OCI-LY3 (cell line): ENCODE data around the gene OXCT1.

Source experiments
- EZH2phosphoT487 ChIP-seq: fragments of 200-600 bp; shearing (Covaris generic); IDR thresholded peaks from 2 replicates; pipeline ENCODE4 v1.6.1; 2018; ENCODE audit warnings: antibody characterized with exemption, mixed run types, low read depth
- TF ChIP-seq, protein P1 (sequence below): fragments of 200-600, 300-600 bp; sonication (generic); IDR thresholded peaks from 2 replicates; pipeline ENCODE4 v1.5.1; 2014; ENCODE audit warnings: antibody characterized with exemption, low read length, low read depth

DNA sequence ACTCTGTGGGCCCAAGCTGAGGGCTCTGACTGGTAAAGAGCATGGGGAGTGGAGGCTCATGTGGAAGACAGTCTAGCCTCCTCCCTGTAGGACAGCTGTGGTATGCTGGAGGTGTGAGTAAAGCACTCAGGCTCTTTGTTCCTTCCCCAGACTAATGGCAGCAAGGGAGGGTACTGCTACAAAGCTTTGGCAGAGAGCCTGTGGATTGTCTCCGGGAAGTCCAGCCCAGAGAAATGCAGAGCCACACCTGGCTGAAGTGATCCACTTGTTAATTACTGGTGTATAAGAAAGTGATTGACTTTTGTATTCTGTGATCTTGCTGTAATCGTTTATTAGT lies 161.7 kb downstream of the OXCT1 start:
- TF ChIP-seq, protein P1, sequence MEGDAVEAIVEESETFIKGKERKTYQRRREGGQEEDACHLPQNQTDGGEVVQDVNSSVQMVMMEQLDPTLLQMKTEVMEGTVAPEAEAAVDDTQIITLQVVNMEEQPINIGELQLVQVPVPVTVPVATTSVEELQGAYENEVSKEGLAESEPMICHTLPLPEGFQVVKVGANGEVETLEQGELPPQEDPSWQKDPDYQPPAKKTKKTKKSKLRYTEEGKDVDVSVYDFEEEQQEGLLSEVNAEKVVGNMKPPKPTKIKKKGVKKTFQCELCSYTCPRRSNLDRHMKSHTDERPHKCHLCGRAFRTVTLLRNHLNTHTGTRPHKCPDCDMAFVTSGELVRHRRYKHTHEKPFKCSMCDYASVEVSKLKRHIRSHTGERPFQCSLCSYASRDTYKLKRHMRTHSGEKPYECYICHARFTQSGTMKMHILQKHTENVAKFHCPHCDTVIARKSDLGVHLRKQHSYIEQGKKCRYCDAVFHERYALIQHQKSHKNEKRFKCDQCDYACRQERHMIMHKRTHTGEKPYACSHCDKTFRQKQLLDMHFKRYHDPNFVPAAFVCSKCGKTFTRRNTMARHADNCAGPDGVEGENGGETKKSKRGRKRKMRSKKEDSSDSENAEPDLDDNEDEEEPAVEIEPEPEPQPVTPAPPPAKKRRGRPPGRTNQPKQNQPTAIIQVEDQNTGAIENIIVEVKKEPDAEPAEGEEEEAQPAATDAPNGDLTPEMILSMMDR: no peak
- TF ChIP-seq EZH2phosphoT487: no peak
